ENCODE data around the gene C22orf15. TPM values are rescaled to one million over a fixed set of nuclear protein-coding genes. Genes with fewer than 3 reads are reported as not detected.

C22orf15 gene
- total RNA-seq, 2 donors from 2014 or later: not detected

GRCh38 chr22:23784215-23784732 lies 21.5 kb downstream of the C22orf15 start:
- Histone ChIP-seq H3K27me3 (replicated peaks; ENCODE audit: insufficient read depth) (no peaks in the 10 kb centered on the region), H3K27ac (no peak overlapping the region), H3K4me1 (replicated peaks) (no peaks in the 10 kb centered on the region), H3K4me3 (no peak overlapping the region), H3K9me3 (no peaks in the 10 kb centered on the region), H3K36me3 (no peaks in the 10 kb centered on the region)
- 90% methylated on average over 8 of the region's 8 CpGs for WGBS
- intact Hi-C loops (cut with DNase I): no loop called here
- TF ChIP-seq POLR2AphosphoS5 (IDR thresholded peaks at IDR 0.05) (no peak), POLR2A (IDR thresholded peaks at IDR 0.05) (no peak)
- TF ChIP-seq, protein P1, sequence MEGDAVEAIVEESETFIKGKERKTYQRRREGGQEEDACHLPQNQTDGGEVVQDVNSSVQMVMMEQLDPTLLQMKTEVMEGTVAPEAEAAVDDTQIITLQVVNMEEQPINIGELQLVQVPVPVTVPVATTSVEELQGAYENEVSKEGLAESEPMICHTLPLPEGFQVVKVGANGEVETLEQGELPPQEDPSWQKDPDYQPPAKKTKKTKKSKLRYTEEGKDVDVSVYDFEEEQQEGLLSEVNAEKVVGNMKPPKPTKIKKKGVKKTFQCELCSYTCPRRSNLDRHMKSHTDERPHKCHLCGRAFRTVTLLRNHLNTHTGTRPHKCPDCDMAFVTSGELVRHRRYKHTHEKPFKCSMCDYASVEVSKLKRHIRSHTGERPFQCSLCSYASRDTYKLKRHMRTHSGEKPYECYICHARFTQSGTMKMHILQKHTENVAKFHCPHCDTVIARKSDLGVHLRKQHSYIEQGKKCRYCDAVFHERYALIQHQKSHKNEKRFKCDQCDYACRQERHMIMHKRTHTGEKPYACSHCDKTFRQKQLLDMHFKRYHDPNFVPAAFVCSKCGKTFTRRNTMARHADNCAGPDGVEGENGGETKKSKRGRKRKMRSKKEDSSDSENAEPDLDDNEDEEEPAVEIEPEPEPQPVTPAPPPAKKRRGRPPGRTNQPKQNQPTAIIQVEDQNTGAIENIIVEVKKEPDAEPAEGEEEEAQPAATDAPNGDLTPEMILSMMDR (IDR thresholded peaks at IDR 0.05): no peak
- DNase-seq (ENCODE audit: low spot score): no peak

- intact Hi-C loops (cut with DNase I): loop anchor here (5.0 kb wide), 1 partner anchor 61 kb away; no protein-coding TSS in a partner anchor
- WGBS: 20% methylated on average over 9 of the region's 9 CpGs
- Histone ChIP-seq H3K36me3 (no peaks in the 10 kb centered on the region), H3K9me3 (no peaks in the 10 kb centered on the region), H3K4me3 (peak overlapping the region; percentile 95 to 97), H3K27me3 (replicated peaks; ENCODE audit: insufficient read depth) (no peaks in the 10 kb centered on the region), H3K27ac (peak overlapping the region; percentile 100), H3K4me1 (replicated peaks) (no peaks in the 10 kb centered on the region)
- TF ChIP-seq POLR2AphosphoS5 (IDR thresholded peaks at IDR 0.05): no peak
- TF ChIP-seq, protein P1 (IDR thresholded peaks at IDR 0.05): no peak
- TF ChIP-seq POLR2A (IDR thresholded peaks at IDR 0.05): no peak
- peak; percentile 25 for DNase-seq (ENCODE audit: low spot score)
These were observed 23.5 kb downstream of the C22orf15 start for GRCh38 chr22:23786261-23786710.

GRCh38 chr22:23786752-23787599 lies 24.2 kb downstream of the C22orf15 start, which contains the start of gene SMARCB1:
TSS of gene SMARCB1 (plus strand) at chr22:23786966. CDS start at chr22:23787170, 204 bp downstream.
- H3K9me3 ChIP-seq: no peaks in the 10 kb centered on the region
- TF ChIP-seq, protein P1 (IDR thresholded peaks at IDR 0.05): peak in 2 of 4 experiments; percentile 11 to 16
- TF ChIP-seq POLR2A (IDR thresholded peaks at IDR 0.05) (peak; percentile 68), POLR2AphosphoS5 (IDR thresholded peaks at IDR 0.05) (peak; percentile 60)
- under 1% methylated on average over 81 of the region's 97 CpGs for WGBS
- DNase-seq (ENCODE audit: low spot score): peak; percentile 85
- peak within 1 kb of the TSS; percentile 95 to 97 for H3K4me3 ChIP-seq
- H3K27me3 ChIP-seq (replicated peaks; ENCODE audit: insufficient read depth): no peaks in the 10 kb centered on the region
- no peaks in the 10 kb centered on the region for H3K36me3 ChIP-seq
- intact Hi-C loops (cut with DNase I): loop anchor here (5.0 kb wide), 1 partner anchor 60 kb away; no protein-coding TSS in a partner anchor
- peak within 1 kb of the TSS; percentile 100 for H3K27ac ChIP-seq
- H3K4me1 ChIP-seq (replicated peaks): peaks cover 2% of the 10 kb centered on the region

DNA sequence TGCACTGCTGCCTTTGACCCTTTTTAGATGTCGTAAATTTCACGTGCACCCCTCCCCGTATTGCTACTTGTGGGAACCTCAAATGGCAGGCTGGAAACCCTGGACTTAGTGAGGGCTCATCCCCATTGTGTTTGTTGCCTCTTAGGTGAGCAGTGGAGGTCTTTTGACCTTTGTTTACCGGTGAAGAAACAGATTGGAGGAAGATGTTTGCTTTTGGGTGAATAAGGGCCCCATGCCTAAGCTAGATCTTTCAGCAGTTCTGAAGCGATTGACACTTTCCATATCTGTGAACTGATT lies 24.8 kb downstream of the C22orf15 start:
- WGBS: 0% methylated on average over 5 of the region's 5 CpGs
- intact Hi-C loops (cut with DNase I): loop anchor here (5.0 kb wide), 1 partner anchor 60 kb away; no protein-coding TSS in a partner anchor

More for the DNA sequence above, 24.8 kb downstream of the C22orf15 start:
- DNase-seq (ENCODE audit: low spot score): no peak
- no peaks in the 10 kb centered on the region for H3K9me3 ChIP-seq
- TF ChIP-seq, protein P1 (IDR thresholded peaks at IDR 0.05): no peak
- TF ChIP-seq POLR2A (IDR thresholded peaks at IDR 0.05) (no peak), POLR2AphosphoS5 (IDR thresholded peaks at IDR 0.05) (no peak)
- H3K27ac ChIP-seq: peak overlapping the region; percentile 100
- no peaks in the 10 kb centered on the region for H3K27me3 ChIP-seq (replicated peaks; ENCODE audit: insufficient read depth)
- H3K36me3 ChIP-seq: no peaks in the 10 kb centered on the region
- peak overlapping the region; percentile 95 to 97 for H3K4me3 ChIP-seq
- H3K4me1 ChIP-seq (replicated peaks): peaks cover 6% of the 10 kb centered on the region
